Esophagus squamous epithelium (tissue), 5 donors: ENCODE results near the gene FAM131C. TPM values are rescaled to one million over a fixed set of nuclear protein-coding genes. Genes with fewer than 3 reads are reported as not detected.

Source experiments
- DNase-seq: peaks from one replicate; lab custom pipeline; 2025; lab: John Stamatoyannopoulos, UW
- H3K27ac ChIP-seq, 4 donors: fragments of 200-600 bp; sonication (generic); one replicate each; pipeline ENCODE4 v1.5.1; 2016 to 2019; ENCODE audit warnings: mild to moderate bottlenecking in 1 of 4
- H3K27me3 ChIP-seq, 4 donors: fragments of 200-600 bp; sonication (generic); 1 replicate in 3 of 4; 2 replicates in 1 of 4; pipeline versions ENCODE4 v1.5.1 to v1.6.0; 2017 to 2021; ENCODE audit warnings: antibody characterized with exemption in 1 of 4
- H3K36me3 ChIP-seq, 3 donors: fragments of 200-600 bp; sonication (generic); one replicate each; pipeline ENCODE4 v1.5.1; 2016 to 2019
- H3K4me1 ChIP-seq, 3 donors: fragments of 200-600 bp; sonication (generic); one replicate each; pipeline ENCODE4 v1.5.1; 2017 to 2019
- H3K4me3 ChIP-seq, 4 donors: fragments of 200-600 bp; sonication (generic); 1 replicate in 3 of 4; 2 replicates in 1 of 4; pipeline ENCODE4 v1.5.1; 2016 to 2019; ENCODE audit warnings: mild to moderate bottlenecking in 2 of 4, moderate library complexity in 1 of 4
- H3K9me3 ChIP-seq, 3 donors: fragments of 200-600 bp; sonication (generic); one replicate each; pipeline ENCODE4 v1.5.1; 2016 to 2019
- POLR2A ChIP-seq, 4 donors: fragments of 450-650 bp; IDR thresholded peaks; one replicate each; pipeline ENCODE4 v1.6.1; 2017; ENCODE audit warnings: antibody characterized with exemption in 4 of 4, mild to moderate bottlenecking in 4 of 4, moderate library complexity in 3 of 4
- WGBS, 2 donors: methylation state at CpG; one replicate each; pipeline ENCODE4 v1.1.5; 2018; 5-methylcytosine and 5-hydroxymethylcytosine counted together
- intact Hi-C: fragments of 100-400 bp; cut with DNase I; formaldehyde crosslinking; loops from one replicate; pipeline ENCODE4 v1.15.0; 2022
- total RNA-seq, 4 donors: library from RNA; depleted of rRNA; stranded (reverse); fragments of >200 nt; gene quantifications; one replicate each; pipeline ENCODE4 v1.1.0, GENCODE V29; 2016
- TF ChIP-seq, protein P1 (sequence below), 6 experiments: fragments of 450-650 bp in 4 of 6; fragments of 200-600 bp in 2 of 6; sonication (generic) in 2 of 6; IDR thresholded peaks; one replicate each; pipeline ENCODE4 v1.5.1; 2016 to 2019; ENCODE audit warnings: antibody characterized with exemption in 6 of 6, mild to moderate bottlenecking in 4 of 6, moderate library complexity in 4 of 6
- donor health status: DM: yes; HTN: yes; CAD: no.

The FAM131C gene
- total RNA-seq, 4 donors from 2014 or later = 1.6 to 4.5 TPM; not detected in 2

DNA sequence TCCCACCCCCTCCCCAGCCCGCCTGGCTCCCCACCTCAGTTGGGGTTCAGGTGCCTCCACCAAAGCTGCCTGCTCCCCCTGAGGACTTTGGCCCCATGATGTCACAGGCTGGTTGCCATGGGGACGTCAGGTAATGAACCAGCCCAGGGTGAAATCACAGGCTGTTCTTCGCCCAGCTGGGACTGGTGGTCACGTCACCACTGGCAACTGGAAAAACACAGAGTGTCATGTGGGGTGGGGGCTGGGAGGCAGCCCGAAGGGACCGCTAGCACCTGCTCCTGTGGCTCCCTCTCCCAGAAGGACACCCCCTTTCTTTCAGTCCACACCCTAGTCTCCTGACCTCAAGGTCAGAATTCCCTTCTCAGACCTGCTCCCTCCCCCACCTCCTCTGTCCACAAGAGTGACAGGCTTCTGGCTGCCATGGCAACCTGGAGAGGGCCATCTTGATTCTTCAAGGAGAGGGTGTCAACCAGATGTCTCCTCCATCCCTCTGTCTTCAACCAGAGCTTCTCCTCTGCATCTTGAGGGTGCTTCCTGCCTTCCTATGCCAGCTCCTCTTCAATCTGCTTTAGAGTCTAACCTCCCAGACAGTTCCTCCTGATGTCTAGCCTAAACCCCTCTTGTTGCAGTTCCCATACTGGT is 6.2 kb downstream of the FAM131C start:
- 46 to 83% methylated on average over 2 to 5 of the region's 6 CpGs for WGBS, 2 donors
- Histone ChIP-seq H3K27me3 (peaks cover 0 to 13% (median 0%) of the 10 kb centered on the region in 4 donors), H3K4me1 (peaks cover 0 to 21% (median 3%) of the 10 kb centered on the region in 3 donors), H3K9me3 (no peaks in the 10 kb centered on the region), H3K36me3 (no peaks in the 10 kb centered on the region), H3K27ac (no peak overlapping the region), H3K4me3 (no peak overlapping the region)
- intact Hi-C loops = no loop called here
- TF ChIP-seq, protein P1, sequence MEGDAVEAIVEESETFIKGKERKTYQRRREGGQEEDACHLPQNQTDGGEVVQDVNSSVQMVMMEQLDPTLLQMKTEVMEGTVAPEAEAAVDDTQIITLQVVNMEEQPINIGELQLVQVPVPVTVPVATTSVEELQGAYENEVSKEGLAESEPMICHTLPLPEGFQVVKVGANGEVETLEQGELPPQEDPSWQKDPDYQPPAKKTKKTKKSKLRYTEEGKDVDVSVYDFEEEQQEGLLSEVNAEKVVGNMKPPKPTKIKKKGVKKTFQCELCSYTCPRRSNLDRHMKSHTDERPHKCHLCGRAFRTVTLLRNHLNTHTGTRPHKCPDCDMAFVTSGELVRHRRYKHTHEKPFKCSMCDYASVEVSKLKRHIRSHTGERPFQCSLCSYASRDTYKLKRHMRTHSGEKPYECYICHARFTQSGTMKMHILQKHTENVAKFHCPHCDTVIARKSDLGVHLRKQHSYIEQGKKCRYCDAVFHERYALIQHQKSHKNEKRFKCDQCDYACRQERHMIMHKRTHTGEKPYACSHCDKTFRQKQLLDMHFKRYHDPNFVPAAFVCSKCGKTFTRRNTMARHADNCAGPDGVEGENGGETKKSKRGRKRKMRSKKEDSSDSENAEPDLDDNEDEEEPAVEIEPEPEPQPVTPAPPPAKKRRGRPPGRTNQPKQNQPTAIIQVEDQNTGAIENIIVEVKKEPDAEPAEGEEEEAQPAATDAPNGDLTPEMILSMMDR (IDR thresholded peaks at IDR 0.05) = no peak
- TF ChIP-seq POLR2A (IDR thresholded peaks at IDR 0.05) = no peak
- no peak for DNase-seq

DNA sequence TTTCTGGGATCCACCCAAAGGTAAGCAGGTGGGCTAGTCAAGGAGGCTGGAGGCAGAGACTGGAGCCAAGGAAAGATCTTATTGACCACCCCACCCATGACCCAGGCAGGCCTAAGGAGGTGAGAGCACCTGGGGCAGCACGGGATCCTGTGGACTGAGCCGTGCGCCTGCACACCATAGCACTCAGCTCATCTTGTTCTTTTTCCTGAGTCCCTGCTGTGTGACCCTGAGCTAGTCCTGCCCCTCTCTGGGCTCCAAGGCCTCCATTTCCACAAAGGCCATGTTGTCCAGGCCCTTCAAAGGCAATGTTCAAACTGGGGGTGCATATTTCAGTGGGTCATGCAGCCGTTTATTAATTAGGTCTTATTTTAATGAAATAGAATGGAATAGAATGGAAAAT is 7.2 kb downstream of the FAM131C start:
- no peaks in the 10 kb centered on the region for H3K36me3 ChIP-seq
- TF ChIP-seq, protein P1 (IDR thresholded peaks at IDR 0.05) = no peak
- no peak for TF ChIP-seq POLR2A (IDR thresholded peaks at IDR 0.05)
- intact Hi-C loops = no loop called here
- H3K27ac ChIP-seq = no peak overlapping the region
- H3K27me3 ChIP-seq = peaks cover 0 to 10% (median 0%) of the 10 kb centered on the region in 4 donors
- H3K4me1 ChIP-seq = peaks cover 0 to 24% (median 3%) of the 10 kb centered on the region in 3 donors
- H3K4me3 ChIP-seq = no peak overlapping the region
- no peak for DNase-seq
- 63 to 71% methylated on average over 2 to 4 of the region's 4 CpGs for WGBS, 2 donors
- no peaks in the 10 kb centered on the region for H3K9me3 ChIP-seq

DNA sequence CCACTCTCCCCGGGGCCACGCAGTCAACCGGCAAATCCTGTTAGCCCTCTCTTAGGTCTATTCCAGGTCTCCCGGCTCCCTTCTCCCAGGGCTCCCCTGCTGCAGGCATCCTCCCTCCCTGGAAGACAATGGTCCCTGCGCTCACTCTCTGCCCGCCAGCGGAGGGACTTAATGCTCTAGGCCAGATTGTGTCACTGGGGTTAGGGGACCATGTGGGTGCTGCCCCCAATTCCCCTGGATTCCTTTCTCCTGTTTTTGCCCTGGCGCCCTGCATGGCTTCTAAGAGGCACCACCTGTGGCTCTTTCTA is 8.2 kb downstream of the FAM131C start:
- no peak overlapping the region for H3K27ac ChIP-seq
- TF ChIP-seq, protein P1 (IDR thresholded peaks at IDR 0.05) = no peak
- TF ChIP-seq POLR2A (IDR thresholded peaks at IDR 0.05) = no peak
- H3K4me3 ChIP-seq = no peak overlapping the region
- no peaks in the 10 kb centered on the region for H3K36me3 ChIP-seq
- intact Hi-C loops = no loop called here
- peaks cover 0 to 28% (median 3%) of the 10 kb centered on the region in 3 donors for H3K4me1 ChIP-seq
- no peak for DNase-seq
- H3K9me3 ChIP-seq = no peaks in the 10 kb centered on the region
- H3K27me3 ChIP-seq = peaks cover 0 to 10% (median 0%) of the 10 kb centered on the region in 4 donors
- WGBS, 2 donors = 62 to 95% methylated on average over 4 to 7 of the region's 8 CpGs

DNA sequence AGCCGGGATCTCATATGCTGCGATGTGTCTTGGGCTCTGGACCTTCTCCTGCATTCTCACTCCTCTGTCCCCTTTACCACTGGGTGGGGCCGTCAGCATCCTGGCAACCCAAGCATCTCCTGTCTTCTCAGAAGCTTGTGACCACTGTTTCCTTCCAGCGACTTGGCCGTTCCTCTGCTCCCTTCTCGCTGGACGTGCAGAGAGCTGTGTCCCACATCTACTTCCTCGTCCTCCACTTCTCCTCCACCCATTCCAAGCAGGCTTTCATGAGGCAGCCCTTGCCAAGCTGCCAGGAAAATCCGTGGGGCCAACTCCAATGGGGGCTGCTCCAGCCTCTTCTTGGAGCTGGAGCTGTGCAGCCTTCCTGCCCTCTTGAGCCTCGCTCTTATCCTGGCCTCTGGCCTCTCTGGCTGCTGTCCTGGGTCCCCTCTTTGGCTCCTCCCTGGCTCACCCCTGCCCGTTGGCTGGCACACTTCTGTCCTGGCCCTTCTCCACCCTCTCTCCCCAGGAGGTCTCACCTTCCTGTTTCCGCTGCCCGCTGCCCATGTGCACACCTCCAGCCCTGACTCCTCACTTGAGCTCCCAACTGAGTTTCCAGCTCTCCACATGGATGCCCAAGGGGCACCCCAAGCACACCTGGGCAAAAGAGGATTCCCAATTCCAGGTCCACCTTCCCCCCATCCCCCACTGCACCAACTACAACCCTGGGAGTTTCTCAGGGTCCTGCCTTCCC is 8.7 kb downstream of the FAM131C start:
- no peaks in the 10 kb centered on the region for H3K36me3 ChIP-seq
- H3K9me3 ChIP-seq = no peaks in the 10 kb centered on the region
- no peak for DNase-seq
- H3K27ac ChIP-seq = no peak overlapping the region
- 47 to 52% methylated on average over 13 of the region's 13 CpGs for WGBS, 2 donors
- peaks cover 0 to 28% (median 3%) of the 10 kb centered on the region in 3 donors for H3K4me1 ChIP-seq
- TF ChIP-seq, protein P1 (IDR thresholded peaks at IDR 0.05) = no peak
- no peak for TF ChIP-seq POLR2A (IDR thresholded peaks at IDR 0.05)
- intact Hi-C loops = no loop called here
- peaks cover 0 to 10% (median 0%) of the 10 kb centered on the region in 4 donors for H3K27me3 ChIP-seq
- H3K4me3 ChIP-seq = no peak overlapping the region

DNA sequence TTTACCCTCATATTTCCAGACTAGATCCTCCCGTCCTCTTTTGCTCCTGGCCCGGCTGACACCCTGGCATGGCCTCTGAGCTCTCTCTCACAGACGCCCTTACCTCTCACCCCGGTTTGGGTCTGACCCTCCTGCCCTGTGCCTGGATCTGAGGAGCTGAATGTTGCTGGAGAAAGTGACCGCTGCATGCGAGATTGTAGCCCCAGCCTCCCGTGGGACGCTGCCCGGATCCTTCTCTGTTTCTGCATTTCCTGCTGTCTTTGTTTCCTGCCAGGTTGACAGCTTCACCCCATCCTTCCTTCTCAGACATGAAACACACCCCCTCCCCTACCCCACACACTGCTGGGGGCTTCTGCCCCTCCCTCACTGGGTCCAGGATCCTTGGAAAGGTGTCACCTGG is 9.5 kb downstream of the FAM131C start:
- no peak overlapping the region for H3K27ac ChIP-seq
- no peak overlapping the region for H3K4me3 ChIP-seq
- 67% methylated on average over 9 of the region's 9 CpGs for WGBS, 2 donors
- peaks cover 0 to 28% (median 3%) of the 10 kb centered on the region in 3 donors for H3K4me1 ChIP-seq
- no peaks in the 10 kb centered on the region for H3K36me3 ChIP-seq
- H3K9me3 ChIP-seq = no peaks in the 10 kb centered on the region
- intact Hi-C loops = no loop called here
- TF ChIP-seq POLR2A (IDR thresholded peaks at IDR 0.05) = no peak
- TF ChIP-seq, protein P1 (IDR thresholded peaks at IDR 0.05) = no peak
- peaks cover 0 to 10% (median 0%) of the 10 kb centered on the region in 4 donors for H3K27me3 ChIP-seq
- no peak for DNase-seq
